Measurements from ENCODE around the gene MAP2K2.

MAP2K2 gene

GRCh38 chr19:4077800-4078684, 45.9 kb downstream of the MAP2K2 start:
- DNase-seq (ENCODE audit: low spot score): no peak

- no peak for DNase-seq (ENCODE audit: low spot score)
These were observed 46.9 kb downstream of the MAP2K2 start for GRCh38 chr19:4077007-4077374.

- no peak for DNase-seq (ENCODE audit: low spot score)
These were observed 48.5 kb downstream of the MAP2K2 start for GRCh38 chr19:4075373-4075772.

- DNase-seq (ENCODE audit: low spot score): no peak
These were observed 52.3 kb downstream of the MAP2K2 start for GRCh38 chr19:4071610-4072009.

GRCh38 chr19:4069331-4069959, 54.5 kb downstream of the MAP2K2 start:
- DNase-seq (ENCODE audit: low spot score): no peak

- DNase-seq (ENCODE audit: low spot score): no peak
These were observed 55.6 kb downstream of the MAP2K2 start for GRCh38 chr19:4068047-4068966.

- DNase-seq (ENCODE audit: low spot score): peak; percentile 40
These were observed 56.4 kb downstream of the MAP2K2 start for GRCh38 chr19:4067396-4068046.

- peak; percentile 63 for DNase-seq (ENCODE audit: low spot score)
These were observed 57.1 kb downstream of the MAP2K2 start, which contains the start of gene ZBTB7A for GRCh38 chr19:4066682-4067395. ZBTB7A (minus strand) TSS chr19:4066899; CDS start chr19:4055232, 11,667 bp downstream.

- DNase-seq (ENCODE audit: low spot score): no peak
These were observed 57.7 kb downstream of the MAP2K2 start for GRCh38 chr19:4066176-4066606.

- DNase-seq (ENCODE audit: low spot score): peak; percentile 97
These were observed 58.3 kb downstream of the MAP2K2 start for GRCh38 chr19:4065430-4066175.

GRCh38 chr19:4064496-4065260, 59.2 kb downstream of the MAP2K2 start:
- peak; percentile 82 for DNase-seq (ENCODE audit: low spot score)

- DNase-seq (ENCODE audit: low spot score): peak; percentile 54
These were observed 59.8 kb downstream of the MAP2K2 start for GRCh38 chr19:4064149-4064495.

GRCh38 chr19:4063369-4064148, 60.4 kb downstream of the MAP2K2 start:
- no peak for DNase-seq (ENCODE audit: low spot score)

GRCh38 chr19:4062419-4063368, 61.2 kb downstream of the MAP2K2 start:
- no peak for DNase-seq (ENCODE audit: low spot score)

GRCh38 chr19:4061683-4062418, 62.1 kb downstream of the MAP2K2 start:
- DNase-seq (ENCODE audit: low spot score): no peak

- DNase-seq (ENCODE audit: low spot score): no peak
These were observed 62.7 kb downstream of the MAP2K2 start for GRCh38 chr19:4061178-4061682.
